NT2/D1 (cell line): ENCODE results near the gene CSNK1G3.

Experiments used
- SUZ12 ChIP-seq: IDR thresholded peaks from 2 replicates; pipeline ENCODE4 v1.6.1; 2011; ENCODE audit not compliant: insufficient read length, insufficient read depth; ENCODE audit errors: extremely low read depth
- YY1 ChIP-seq: IDR thresholded peaks from 2 replicates; pipeline ENCODE4 v1.6.1; 2011; ENCODE audit not compliant: insufficient read length, insufficient read depth

GRCh38 chr5:123486951-123487655 is 24.9 kb upstream of the CSNK1G3 start:
- TF ChIP-seq SUZ12, result no peak
- no peak for TF ChIP-seq YY1
